Occipital lobe (tissue), 2 donors: Measurements from ENCODE around the gene TMEM37. TPM values are rescaled to one million over a fixed set of nuclear protein-coding genes. Genes with fewer than 3 reads are reported as not detected.
A peak's percentile ranks its signal among the peaks of the same experiment; 100 is the strongest.
"Not testable (repeated sequence)": the region's sequence is repeated elsewhere in the genome, so short reads cannot be mapped to it uniquely, and the experiment has no call there.

Experiments
- DNase-seq: peaks from one replicate; lab custom pipeline; 2025; lab: John Stamatoyannopoulos, UW
- total RNA-seq: library from RNA; depleted of rRNA; stranded (reverse); fragments of >200 nt; gene quantifications from one replicate; pipeline ENCODE4 v1.2.3, GENCODE V29; 2014

Gene TMEM37
- not detected for total RNA-seq

GRCh38 chr2:119431155-119431975 is at the start of gene TMEM37:
Gene TMEM37, plus strand, starts transcription at chr2:119431854. Its CDS starts 50 bp downstream, at chr2:119431904.
- DNase-seq, result no peak

GRCh38 chr2:119383410-119384140 is 48.1 kb upstream of the TMEM37 start:
- no peak for DNase-seq

GRCh38 chr2:119384971-119385370 is 46.7 kb upstream of the TMEM37 start:
- DNase-seq, result no peak

- no peak for DNase-seq
These were observed 46.2 kb upstream of the TMEM37 start for GRCh38 chr2:119385466-119385865.

- DNase-seq, result peak; percentile 75
These were observed 44.1 kb upstream of the TMEM37 start for GRCh38 chr2:119387381-119388129.

GRCh38 chr2:119389615-119390306 is 41.9 kb upstream of the TMEM37 start:
- no peak for DNase-seq

- DNase-seq, result no peak
These were observed 37.5 kb upstream of the TMEM37 start for GRCh38 chr2:119393971-119394748.

- no peak for DNase-seq
These were observed 34.5 kb upstream of the TMEM37 start for GRCh38 chr2:119397196-119397595.

- no peak for DNase-seq
These were observed 29.5 kb upstream of the TMEM37 start for GRCh38 chr2:119402106-119402505.

- DNase-seq, result no peak
These were observed 28.8 kb upstream of the TMEM37 start for GRCh38 chr2:119402645-119403560.

GRCh38 chr2:119403618-119404017 is 28.0 kb upstream of the TMEM37 start:
- not testable (repeated sequence) for DNase-seq

- DNase-seq, result no peak
These were observed 26.5 kb upstream of the TMEM37 start for GRCh38 chr2:119405151-119405550.

- no peak for DNase-seq
These were observed 24.0 kb upstream of the TMEM37 start for GRCh38 chr2:119407430-119408220.

- no peak for DNase-seq
These were observed 23.4 kb upstream of the TMEM37 start for GRCh38 chr2:119408221-119408619.

GRCh38 chr2:119409506-119409905 is 22.1 kb upstream of the TMEM37 start:
- DNase-seq, result no peak

- DNase-seq, result no peak
These were observed 16.8 kb upstream of the TMEM37 start for GRCh38 chr2:119414894-119415293.

GRCh38 chr2:119415630-119416029 is 16.0 kb upstream of the TMEM37 start:
- no peak for DNase-seq

GRCh38 chr2:119416299-119416923 is 15.2 kb upstream of the TMEM37 start:
- no peak for DNase-seq
